Activated CD4-positive, alpha-beta T cell treated with anti-CD3 and anti-CD28 coated beads, Interleukin-10, Interleukin-2, amounts not matched to agents 100 ng/mL and 50 ng/mL, durations not matched to agents 16 hours and 8 hours (primary cell): ENCODE data around the gene CNTNAP2.

ENCODE experiments used
- DNase-seq: peaks from one replicate; pipeline ENCODE4 v3.0.0-alpha.2; 2020

Gene CNTNAP2

DNA sequence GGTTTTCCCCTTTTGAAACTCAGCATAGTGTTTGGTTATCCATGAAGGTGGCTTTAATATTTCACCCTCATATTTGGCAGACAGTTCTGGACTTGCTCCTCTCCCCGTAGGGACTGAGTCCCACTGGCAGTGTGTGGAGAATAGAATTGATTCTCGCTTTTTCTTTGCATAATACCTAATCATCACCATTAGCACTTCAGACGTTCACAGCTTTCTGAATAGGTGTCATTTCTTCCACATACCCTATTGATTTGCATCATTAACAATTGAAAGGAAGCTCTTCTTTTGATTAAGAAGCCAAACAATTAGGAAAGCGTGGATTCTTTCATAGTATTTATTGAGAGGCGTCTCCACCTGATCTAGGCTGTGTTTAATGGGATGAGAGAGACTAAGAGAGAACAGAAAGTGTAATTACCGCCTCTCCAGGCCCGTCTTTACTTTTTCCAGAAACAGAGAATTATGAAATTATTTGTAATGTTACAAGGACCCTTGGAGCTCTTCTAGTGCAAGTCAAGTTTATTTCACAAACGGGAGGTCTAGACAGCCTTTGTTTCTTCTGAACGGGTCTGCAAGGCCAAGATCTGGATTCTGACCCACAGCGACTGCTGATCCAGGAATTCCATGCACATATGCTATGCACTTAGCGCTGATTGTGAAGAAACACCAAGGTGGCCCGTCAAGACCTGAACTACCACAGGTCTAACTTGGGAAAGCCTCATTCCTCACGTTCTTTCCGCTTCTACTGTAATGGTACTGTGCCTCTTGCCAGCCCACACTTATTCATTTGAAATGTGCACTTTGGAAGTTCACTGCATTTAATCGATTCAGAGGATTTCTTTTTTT lies 2224.1 kb downstream of the CNTNAP2 start:
- no peak for DNase-seq

DNA sequence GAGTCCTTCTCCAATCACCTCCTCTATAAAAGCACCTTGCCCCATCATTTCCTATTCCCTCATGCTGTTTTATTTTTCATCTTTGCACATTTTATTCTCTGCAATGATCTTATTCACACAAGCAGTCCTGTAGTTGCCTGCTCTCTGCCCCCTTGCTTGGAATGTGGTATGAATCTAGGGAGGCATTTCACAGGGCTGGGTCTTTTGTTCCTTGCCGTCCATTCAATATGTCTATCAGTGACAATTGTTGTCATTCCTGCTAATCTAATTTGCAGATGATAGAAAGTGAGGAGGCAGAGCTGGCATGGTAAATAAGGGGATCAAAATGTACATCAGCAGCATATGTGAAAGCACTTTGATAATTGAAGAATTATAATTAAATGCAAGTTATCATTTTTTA lies 2227.8 kb downstream of the CNTNAP2 start:
- DNase-seq = no peak

DNA sequence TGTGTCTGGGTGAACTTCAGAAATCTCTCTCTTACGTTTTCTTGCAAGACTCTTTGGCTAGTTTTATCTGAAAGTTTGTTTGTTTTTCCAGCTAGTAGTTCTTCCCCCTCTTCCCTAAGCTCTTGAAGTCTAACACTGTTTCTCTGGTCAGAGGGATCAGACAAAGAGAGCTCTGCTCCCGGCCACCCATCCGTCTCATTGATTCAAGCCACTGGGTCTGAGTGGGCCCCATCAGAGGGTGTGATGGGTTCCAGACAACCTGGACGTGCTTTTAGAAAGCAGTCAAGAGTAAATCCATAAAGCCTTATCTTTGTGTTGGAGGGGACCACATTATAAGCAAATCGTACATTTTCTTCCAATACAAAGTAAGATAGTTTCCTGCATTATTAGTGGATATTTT lies 2231.4 kb downstream of the CNTNAP2 start:
- no peak for DNase-seq

DNA sequence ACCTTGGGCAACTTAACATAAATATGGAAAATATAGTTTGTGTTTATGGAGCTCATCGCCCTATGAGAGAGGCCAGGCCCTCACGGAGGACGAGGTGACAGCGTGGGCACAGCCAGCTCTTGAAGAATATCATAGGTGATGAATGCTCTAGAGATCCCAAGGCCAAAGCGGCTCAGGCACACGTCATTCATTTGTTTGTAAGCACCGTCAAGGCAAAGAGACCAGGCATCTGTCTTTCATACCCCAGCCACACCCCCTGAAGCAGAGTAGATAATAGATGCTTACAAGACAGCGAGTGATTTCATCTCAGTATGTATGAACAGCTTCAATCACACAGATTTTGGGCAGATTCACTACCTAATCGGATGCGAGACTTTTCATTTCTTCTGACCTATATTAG lies 2231.9 kb downstream of the CNTNAP2 start:
- DNase-seq = no peak

DNA sequence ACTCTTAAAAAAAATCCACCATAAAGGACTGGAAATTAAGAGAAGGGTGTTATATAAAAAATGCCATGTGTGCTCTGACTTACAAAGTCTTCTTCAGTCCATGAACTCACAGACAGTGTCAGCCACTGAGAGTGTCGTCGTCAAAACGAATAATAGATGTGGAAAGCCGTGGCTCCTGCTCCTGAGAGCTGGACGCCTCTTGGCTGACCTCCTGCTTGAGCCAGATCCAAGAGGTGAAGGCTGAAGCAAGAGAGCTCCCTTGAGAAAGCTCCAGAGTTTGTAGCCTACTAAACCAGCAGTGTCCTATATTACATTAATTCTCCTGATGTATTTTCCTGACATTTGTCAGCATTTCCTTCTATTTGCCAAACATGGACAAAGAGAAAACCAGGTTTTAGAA lies 2239.7 kb downstream of the CNTNAP2 start:
- DNase-seq = no peak

DNA sequence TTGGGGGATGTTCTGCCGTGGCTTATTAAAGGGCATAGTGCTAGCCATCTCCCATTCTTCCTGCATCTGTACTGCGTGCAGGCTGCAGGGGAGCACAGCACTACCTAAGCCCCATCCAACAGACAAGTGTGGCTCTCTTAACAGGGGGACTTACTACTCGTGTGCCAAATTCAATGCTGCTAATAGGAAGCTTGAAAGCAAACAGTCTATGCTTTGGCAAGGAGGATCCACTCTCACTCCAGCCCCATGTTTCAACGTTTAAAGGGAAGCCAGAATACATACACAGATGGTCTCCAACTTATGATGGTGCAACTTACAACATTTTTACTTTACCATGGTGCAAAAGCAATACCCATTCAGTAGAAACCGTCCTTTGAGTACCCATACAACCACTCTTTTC lies 2245.9 kb downstream of the CNTNAP2 start:
- no peak for DNase-seq

DNA sequence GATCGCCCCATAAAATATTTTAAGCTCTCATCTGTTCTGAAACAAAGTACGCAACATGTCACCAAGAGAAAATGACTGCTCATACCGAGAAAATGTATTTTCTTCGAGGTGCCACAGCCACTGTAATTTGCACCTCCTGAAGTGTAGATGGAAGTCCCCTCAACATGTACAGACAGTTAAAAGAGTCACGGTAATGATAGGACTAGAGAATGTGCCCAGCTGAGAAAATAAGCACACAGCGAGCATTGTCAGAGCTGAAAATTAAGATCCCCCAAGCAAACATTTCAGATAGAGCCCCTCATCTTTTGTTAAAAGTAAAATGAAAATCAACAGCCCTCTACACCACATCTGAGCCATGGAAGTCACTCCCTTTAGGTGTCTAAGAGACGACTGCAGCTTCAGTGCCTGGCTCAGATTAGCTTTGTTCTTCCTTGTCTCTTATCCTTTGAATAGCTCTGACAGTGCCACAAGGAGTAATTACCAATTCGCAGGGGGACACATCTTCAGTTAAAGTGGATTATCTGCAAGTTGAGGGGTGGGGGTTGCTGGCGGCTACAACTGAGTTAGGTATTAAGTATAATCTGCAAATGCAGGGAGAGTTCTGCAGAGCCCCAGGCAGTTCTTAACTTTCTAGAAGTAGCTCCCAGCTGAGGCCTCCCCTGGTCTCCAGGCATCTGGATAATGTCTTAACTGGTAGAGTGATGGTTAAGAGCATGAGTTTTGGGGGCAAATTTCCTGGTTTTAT lies 2251.3 kb downstream of the CNTNAP2 start:
- no peak for DNase-seq

DNA sequence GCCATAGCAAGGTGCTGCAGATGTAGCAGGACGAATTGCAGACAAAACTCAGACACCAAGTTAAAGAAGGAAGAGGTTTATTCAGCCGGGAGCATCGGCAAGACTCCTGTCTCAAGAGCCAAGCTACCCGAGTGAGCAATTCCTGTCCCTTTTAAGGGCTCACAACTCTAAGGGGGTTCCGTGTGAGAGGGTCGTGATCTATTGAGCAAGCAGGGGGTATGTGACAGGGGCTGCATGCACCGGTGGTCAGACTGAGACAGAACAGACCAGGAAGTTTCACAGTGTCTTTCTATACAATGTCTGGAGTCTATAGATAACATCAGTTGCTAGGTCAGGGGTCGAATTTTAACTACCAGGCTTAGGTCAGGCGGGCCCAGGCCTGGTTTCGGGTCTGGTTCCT lies 2252.0 kb downstream of the CNTNAP2 start:
- no peak for DNase-seq

DNA sequence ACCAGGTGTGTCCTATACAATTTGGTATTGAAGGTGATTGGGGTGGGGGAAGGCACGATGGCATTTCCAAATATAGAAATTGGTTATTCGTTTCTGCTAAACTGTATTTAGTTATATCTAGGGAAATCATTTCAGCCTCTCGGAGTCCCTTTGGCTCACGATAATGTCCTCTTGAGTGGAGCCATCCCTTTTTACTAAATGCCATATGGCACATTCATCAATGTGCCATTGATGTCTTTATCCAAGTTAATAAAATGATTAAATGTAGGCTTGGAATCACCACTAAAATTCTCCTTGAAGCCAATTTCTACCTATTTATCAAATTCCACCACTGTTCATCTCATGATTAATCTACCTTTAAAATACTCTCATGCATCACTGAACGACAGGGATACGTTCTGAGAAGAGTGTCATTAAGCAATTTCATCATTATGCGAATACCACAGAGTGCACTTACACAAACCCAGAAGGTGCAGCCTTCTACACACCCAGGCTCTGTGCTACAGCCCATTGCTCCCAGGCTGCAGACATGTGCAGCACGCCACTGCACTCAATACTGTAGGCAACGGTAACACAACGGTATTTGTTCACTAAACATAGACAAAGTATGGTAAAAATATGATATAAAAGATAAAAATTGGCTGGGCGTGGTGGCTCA lies 2254.8 kb downstream of the CNTNAP2 start:
- no peak for DNase-seq

DNA sequence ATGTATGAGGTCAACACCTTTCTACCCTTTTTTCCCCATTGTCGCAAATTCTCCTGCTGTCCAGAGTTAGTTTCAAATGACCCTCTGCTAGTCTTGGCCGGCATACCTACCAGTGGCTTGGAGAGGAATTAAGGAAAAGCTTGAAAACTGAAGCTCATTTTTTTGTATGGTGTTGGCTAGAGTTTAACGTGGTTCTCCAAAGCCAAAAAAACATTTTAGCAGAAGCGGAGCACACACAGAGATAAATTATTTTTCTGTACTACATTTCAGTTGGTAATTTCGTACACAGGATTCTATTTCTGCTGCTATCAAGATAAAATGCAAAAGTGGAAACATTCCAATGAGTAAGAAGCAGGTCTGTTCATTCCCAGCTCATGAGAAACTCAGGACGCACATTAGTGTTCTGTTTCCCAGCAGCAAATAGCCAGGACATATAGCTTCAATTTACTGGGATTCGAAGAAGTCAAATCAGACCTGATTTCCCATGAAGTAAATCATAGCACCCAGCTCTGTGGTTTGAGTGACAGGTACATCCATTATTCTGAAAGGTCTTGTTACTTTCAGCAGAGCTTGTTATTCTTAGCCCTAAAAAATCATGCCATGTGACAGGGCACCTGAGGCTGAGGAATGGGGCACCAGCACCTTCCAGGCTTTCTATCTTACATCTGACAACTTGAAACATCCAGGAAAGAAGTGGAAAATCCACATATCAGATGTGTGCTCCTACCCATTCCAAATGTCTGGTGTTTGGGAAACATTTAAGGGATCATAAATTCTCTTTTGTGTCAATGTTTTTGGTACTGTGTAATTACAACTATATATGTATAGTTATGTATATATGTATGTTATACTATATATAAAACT lies 2258.0 kb downstream of the CNTNAP2 start:
- no peak for DNase-seq

DNA sequence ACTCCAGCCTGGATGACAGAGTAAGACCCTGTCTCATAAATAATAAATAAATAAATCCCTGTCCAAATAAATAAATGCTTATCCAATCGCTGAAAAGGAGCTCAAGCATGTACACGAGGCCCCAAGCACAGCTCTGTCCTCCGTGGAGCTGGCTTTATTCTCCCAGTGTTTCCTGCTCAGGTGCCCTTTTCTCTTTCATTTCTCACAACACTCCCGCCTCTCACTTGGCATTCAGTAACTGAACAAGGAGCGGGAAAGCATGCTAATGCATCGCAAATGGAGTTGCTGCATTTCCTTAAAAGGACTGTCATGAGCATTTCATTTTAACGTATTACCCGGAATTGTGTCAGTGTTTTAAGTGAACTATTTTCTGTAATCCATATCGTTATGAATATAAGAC lies 2263.1 kb downstream of the CNTNAP2 start:
- DNase-seq = no peak

DNA sequence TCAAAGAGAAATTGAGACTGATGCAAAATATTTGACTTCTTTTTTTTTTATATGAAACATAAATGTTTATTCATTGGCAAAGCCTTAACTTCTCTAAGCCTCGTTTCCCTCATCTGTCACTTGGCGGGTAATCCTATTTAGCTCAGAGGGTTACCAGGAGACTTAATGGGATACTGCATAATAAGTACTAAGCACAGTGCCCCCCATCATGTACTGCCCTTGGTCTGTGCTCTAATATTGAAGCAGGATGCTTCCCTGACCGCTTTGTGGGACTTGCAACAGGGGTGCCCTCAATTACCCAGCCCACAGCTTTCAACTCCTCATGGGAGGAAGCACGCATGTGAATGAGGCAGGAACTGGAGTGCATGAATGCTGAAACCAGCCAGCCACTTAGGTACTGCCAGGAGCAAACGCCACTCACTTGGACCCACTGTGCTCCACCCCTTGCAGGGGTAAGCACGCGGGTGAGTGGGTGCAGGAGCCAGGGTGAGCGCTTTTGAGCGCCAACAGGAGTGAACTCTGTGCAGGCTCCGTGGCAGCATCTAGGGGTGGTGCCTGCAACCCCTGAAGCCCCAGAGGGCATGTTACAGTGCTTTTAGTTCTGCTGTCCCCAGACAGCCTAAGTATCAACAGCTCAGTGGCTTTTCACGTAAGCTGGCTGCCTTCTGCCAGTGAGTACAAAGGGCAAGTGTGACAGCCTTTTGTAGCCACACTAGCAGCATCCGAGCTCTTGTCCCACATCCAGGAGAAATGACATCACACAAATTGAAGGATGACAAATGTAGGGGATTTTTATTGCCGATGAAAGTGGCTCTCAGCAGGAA lies 2264.2 kb downstream of the CNTNAP2 start:
- DNase-seq = no peak

DNA sequence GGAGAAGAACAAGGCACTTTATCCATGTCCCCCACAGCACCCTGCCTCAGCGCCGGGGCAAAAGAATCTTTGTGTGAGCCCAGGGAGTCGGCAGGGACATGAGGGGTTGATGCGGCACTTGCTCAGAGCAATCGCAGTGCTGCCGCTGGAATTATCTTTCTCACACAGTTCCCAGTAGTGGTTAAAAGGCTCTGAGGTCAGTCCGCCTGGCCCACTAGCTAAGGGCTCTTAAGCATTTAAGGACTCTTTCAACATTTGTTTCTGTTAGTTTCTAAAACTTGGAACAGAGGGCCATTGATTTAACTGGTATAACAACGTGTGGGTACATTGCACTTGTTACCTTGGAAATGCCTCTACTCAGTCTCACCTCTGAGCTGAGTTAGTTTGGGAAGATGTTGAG lies 2266.0 kb downstream of the CNTNAP2 start:
- DNase-seq = no peak

DNA sequence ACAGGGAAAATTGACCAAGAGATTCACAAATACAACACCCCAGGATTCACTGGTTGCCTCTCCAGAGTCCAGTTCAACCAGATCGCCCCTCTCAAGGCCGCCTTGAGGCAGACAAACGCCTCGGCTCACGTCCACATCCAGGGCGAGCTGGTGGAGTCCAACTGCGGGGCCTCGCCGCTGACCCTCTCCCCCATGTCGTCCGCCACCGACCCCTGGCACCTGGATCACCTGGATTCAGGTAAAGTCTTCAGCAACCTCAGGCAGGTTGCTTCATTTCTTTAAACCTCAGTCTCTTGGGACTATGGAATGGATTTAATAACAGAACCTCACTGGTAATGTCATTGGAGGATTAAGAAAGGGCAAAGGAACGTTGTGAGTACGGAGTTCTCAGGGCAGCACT lies 2267.1 kb downstream of the CNTNAP2 start:
- DNase-seq = no peak

DNA sequence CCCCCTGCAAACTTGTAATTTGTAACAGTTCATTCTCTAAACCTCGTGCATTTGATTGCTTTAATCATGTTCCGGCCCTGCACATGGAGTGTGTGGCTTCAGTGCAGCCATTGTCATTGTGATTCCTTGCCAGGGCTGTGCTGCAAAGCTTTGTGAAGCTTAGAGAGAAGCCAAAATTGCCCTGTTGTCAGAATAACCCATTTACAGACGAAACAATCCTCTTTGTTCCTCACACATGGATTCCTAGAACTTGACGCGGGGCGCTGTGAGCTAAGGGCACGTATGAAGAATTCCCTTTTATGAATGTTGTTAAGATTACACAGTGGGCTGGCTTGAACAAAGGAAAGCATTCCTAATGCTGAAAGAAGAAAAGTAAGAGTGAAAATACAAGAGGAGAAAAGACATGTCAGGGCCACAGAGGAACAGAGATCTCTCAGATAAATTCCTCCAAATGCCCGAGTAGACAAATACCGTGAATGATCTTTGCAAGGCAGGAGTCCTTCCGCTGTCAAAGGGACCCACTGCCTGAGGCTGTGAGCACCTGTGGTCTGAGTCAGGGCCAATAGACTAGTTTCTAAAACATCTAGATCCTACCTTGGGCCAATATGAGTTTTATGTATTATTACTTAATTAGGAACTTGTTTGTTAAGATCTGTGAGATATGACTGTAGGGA lies 2268.5 kb downstream of the CNTNAP2 start:
- no peak for DNase-seq

DNA sequence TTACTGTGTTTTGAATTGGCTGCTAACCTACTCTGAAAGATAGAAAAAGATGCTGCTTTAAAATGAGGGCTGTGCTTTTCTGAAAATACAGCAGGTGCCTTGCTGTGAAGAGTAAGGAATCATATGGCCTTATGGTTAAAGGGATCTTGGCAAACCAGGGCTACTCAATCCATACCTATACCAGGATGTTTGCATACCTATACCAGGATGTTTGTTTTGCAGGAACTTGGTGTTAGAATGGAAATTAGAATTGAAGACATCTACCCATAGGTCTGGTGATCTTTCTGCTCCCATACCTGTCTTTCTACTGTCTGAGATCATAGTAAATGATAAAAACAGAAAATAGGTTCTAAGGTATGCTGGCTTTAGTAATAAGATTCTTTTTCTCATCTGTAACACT lies 2273.8 kb downstream of the CNTNAP2 start:
- no peak for DNase-seq

DNA sequence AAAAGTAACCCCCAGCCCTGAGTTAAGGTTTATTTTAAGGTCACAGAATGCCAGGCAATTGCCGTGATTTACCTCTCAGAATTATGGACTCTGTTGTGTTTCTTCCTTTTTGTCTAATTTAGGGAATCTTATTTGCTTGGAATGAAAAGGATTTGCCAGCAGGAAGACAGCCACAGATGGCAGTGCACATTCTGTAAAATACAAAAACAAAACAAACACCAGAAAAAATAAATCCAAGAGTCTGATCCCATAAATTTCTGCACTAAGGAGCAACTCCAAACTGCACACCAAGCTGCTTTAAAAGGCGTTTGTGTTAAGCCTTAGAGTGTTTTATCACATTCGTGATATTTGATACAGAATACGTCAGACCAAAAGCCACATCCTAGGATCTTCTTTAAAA lies 2275.0 kb downstream of the CNTNAP2 start:
- no peak for DNase-seq

DNA sequence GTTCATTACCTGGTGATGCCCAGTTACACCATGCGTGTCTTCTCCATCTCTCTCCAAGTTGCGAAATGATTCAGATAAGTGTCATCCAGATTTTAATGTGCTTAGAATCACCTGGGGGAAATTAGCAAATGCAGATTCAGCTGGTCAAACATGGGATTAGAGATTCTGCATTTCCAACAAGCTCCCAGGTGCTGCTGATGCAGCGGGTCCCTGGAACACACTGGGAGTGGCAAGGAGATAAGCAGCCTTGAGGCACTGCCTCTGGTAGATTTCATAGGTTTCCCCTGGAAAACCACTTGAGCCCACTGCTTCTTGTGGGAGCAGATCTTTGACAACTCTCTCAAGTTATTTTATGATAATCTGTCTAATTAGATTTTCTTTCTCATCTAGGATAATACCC lies 2278.0 kb downstream of the CNTNAP2 start:
- no peak for DNase-seq

DNA sequence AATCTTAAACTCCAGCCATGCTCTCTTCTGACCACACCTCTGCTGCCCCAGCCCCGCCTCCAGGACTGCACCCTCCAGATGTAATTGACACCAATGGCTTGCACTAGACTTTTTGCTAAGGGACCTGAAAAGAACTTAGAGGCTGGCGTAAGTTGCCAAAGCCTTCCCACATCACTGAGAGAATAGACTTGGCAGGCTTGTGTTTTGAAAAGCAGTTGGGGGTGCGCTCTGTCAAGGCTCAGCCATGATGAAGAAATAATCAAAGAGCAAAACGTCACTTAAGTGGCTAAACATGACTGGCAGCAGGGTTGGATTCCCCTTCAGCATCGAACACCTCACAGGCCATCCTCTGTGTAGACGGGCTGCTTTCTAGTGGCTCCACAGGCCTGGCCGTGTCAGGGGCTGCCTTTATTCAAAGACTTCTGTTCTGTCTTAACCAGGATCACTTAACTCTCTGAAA lies 2278.8 kb downstream of the CNTNAP2 start:
- DNase-seq = no peak

DNA sequence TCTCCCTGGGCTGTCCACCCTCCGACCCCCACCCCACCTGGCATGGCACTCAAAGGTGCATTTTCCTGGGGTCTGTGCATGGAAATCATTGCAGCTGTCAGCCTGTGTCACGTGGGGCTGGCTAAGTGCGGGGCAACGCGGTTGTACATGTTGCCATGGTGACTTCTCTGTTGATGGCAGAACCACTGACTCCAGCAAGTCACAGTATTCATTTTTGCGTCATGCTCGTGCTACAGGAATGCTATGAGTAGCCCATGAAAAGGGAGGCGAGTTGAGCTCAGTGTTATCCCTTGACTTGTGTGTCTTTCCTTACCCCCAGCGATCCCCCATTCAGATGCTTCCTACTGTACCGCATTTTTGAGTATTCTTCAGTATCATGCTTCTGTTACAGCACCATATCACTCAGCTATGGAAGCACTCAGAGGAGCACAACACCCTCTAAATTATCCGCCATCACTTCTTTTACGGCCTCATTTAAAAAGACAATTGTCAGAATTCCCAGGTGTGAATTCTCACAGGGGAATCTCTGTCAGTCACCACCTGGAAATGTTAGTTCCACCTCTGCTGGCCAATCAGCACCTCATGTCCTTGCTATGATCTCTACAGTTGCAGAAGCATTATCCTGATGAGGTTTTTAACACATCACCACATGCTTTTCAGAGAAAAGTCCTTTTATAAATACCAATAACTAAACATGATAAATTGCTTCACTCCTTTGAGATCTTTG lies 2279.6 kb downstream of the CNTNAP2 start:
- no peak for DNase-seq

DNA sequence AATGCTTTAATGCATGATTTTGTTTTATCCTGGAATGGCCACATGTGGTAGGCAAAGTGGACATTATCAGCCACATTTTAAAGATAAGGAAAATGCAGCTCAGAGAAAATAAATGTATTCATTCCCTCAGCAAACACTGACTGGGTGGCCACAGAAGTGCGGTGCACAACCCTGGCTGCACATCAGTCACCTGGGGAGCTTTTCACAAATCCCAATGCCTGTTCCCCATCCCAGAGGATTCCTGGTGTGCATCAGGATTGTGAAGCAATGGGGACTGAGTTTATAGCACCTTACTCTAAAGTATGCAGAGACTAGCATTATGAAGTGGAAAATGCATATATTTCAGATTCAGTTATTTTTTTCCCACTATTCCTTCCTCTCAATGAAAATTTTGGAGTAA lies 2280.5 kb downstream of the CNTNAP2 start:
- DNase-seq = no peak
